Loucy (cell line): ENCODE results near the gene SLFN12L.
"Not testable (repeated sequence)": the region's sequence is repeated elsewhere in the genome, so short reads cannot be mapped to it uniquely, and the experiment has no call there.

Source experiments
- H2AFZ ChIP-seq: fragments of 200-600 bp; sonication (generic); 2 replicates; pipeline ENCODE4 v1.6.0; 2016; ENCODE audit warnings: antibody characterized with exemption, mild to moderate bottlenecking, low read length, moderate library complexity
- H3F3A ChIP-seq: fragments of 200-600 bp; 2 replicates; pipeline ENCODE4 v1.6.0; 2016; ENCODE audit warnings: antibody characterized with exemption, low read depth, mild to moderate bottlenecking
- H3K27me3 ChIP-seq: fragments of 200-600 bp; sonication (generic); 2 replicates; pipeline ENCODE4 v1.6.1; 2014; ENCODE audit warnings: low read length, mild to moderate bottlenecking; ENCODE audit not compliant: insufficient read depth, poor library complexity, severe bottlenecking
- H3K36me3 ChIP-seq: fragments of 200-600 bp; sonication (generic); 2 replicates; pipeline ENCODE4 v1.6.1; 2016; ENCODE audit warnings: low read length; ENCODE audit not compliant: insufficient read depth
- H3K4me1 ChIP-seq: fragments of 200-600 bp; sonication (generic); 2 replicates; pipeline ENCODE4 v1.5.1; 2014; ENCODE audit warnings: low read length, mild to moderate bottlenecking; ENCODE audit not compliant: insufficient read depth, poor library complexity, severe bottlenecking
- H3K4me2 ChIP-seq: fragments of 200-600 bp; sonication (generic); 2 replicates; pipeline ENCODE4 v1.6.0; 2014; ENCODE audit warnings: antibody characterized with exemption, low read length, low read depth, mild to moderate bottlenecking; ENCODE audit not compliant: poor library complexity, severe bottlenecking
- H3K4me3 ChIP-seq: fragments of 200-600 bp; sonication (generic); 2 replicates; pipeline ENCODE4 v1.5.1; 2014; ENCODE audit warnings: low read length, mild to moderate bottlenecking, mixed read lengths; ENCODE audit not compliant: poor library complexity, severe bottlenecking
- H3K79me2 ChIP-seq: fragments of 200-600 bp; sonication (generic); 2 replicates; pipeline ENCODE4 v1.6.1; 2014; ENCODE audit warnings: low read length; ENCODE audit not compliant: insufficient read depth
- H3K9ac ChIP-seq: fragments of 200-600 bp; sonication (generic); 2 replicates; pipeline ENCODE4 v1.6.0; 2014; ENCODE audit warnings: mild to moderate bottlenecking, low read depth, low read length, moderate library complexity; ENCODE audit not compliant: poor library complexity, severe bottlenecking
- H3K9me2 ChIP-seq: fragments of 200-600 bp; sonication (generic); replicated peaks from 2 replicates; pipeline ENCODE4 v1.6.1; 2016; ENCODE audit warnings: low read depth, low read length, mixed read lengths
- H3K9me3 ChIP-seq: fragments of 200-600 bp; sonication (generic); 2 replicates; pipeline ENCODE4 v1.6.1; 2014; ENCODE audit warnings: mild to moderate bottlenecking, antibody characterized with exemption, low read length, low read depth; ENCODE audit not compliant: insufficient read depth
- H4K20me1 ChIP-seq: fragments of 200-600 bp; sonication (generic); 2 replicates; pipeline ENCODE4 v1.6.0; 2014; ENCODE audit warnings: antibody characterized with exemption, low read length, mild to moderate bottlenecking; ENCODE audit not compliant: insufficient read depth, poor library complexity, severe bottlenecking
- EZH2phosphoT487 ChIP-seq: fragments of 200-600 bp; IDR thresholded peaks from 2 replicates; pipeline ENCODE4 v1.6.1; 2018; ENCODE audit warnings: antibody characterized with exemption, mild to moderate bottlenecking, moderate library complexity, borderline replicate concordance
- TF ChIP-seq, protein P1 (sequence below): fragments of 200-600 bp; sonication (generic); conservative IDR thresholded peaks from 2 replicates; pipeline ENCODE4 v1.5.1; 2014; ENCODE audit warnings: mild to moderate bottlenecking, antibody characterized with exemption, low read length

Gene SLFN12L

DNA sequence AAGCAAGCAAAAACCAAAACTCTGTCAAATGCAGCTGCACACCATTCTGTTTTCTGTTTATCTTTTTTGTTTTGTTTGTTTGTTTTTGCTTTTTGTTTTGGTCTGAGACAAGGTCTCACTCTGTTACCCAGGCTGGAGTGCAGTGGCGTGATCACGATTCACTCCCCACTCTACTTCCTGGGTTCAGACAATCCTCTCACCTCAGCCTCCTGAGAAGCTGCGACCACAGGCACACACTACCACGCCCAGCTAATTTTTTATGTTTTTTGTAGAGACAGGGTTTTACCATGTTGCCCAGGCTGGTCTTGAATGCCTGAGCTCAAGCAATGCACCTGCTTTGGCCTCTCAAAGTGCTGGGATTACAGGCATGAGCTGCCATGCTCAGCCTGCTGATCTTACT is 69.7 kb downstream of the SLFN12L start:
- peak overlapping the region; percentile 63 for H2AFZ ChIP-seq
- no peak overlapping the region for H3K4me3 ChIP-seq
- H3K27me3 ChIP-seq = no peaks in the 10 kb centered on the region
- H3K79me2 ChIP-seq = no peaks in the 10 kb centered on the region
- H3K9ac ChIP-seq = no peak overlapping the region
- no peaks in the 10 kb centered on the region for H3K9me3 ChIP-seq
- TF ChIP-seq, protein P1, sequence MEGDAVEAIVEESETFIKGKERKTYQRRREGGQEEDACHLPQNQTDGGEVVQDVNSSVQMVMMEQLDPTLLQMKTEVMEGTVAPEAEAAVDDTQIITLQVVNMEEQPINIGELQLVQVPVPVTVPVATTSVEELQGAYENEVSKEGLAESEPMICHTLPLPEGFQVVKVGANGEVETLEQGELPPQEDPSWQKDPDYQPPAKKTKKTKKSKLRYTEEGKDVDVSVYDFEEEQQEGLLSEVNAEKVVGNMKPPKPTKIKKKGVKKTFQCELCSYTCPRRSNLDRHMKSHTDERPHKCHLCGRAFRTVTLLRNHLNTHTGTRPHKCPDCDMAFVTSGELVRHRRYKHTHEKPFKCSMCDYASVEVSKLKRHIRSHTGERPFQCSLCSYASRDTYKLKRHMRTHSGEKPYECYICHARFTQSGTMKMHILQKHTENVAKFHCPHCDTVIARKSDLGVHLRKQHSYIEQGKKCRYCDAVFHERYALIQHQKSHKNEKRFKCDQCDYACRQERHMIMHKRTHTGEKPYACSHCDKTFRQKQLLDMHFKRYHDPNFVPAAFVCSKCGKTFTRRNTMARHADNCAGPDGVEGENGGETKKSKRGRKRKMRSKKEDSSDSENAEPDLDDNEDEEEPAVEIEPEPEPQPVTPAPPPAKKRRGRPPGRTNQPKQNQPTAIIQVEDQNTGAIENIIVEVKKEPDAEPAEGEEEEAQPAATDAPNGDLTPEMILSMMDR = no peak
- no peak for TF ChIP-seq EZH2phosphoT487
- H3K4me1 ChIP-seq = peaks cover 7% of the 10 kb centered on the region
- H3K4me2 ChIP-seq = no peak overlapping the region
- no peaks in the 10 kb centered on the region for H3F3A ChIP-seq
- no peaks in the 10 kb centered on the region for H3K9me2 ChIP-seq
- no peaks in the 10 kb centered on the region for H3K36me3 ChIP-seq
- no peaks in the 10 kb centered on the region for H4K20me1 ChIP-seq

DNA sequence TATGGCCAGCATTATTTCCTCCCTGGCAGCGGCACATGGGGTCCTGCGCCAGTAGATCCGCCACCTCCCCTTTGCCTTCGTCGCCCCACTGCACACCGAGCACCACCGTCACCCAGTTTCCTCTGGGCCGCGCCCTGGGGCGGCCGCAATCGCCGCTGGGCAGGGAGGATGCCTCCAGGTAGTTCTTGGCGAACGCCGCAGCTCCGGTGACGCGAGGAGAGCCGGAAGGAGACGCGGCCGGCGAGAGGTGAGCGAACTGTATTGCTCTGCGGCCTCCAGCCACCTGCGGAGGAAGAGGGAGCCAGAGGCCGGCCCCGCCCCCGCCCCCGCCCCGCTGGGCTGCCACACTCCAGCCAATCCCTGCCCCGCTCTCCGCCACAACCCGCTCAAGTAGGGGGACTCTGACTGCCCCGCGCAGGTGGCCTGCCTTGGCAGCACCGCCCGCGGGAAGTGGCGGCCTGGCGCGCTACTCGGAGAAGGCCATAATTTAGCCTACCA is 77.1 kb downstream of the SLFN12L start:
- H3K27me3 ChIP-seq = peaks cover 11% of the 10 kb centered on the region
- no peaks in the 10 kb centered on the region for H3K9me3 ChIP-seq
- H4K20me1 ChIP-seq = no peaks in the 10 kb centered on the region
- no peaks in the 10 kb centered on the region for H3K79me2 ChIP-seq
- H3K4me2 ChIP-seq = no peak overlapping the region
- no peak for TF ChIP-seq EZH2phosphoT487
- TF ChIP-seq, protein P1 = no peak
- H3K4me1 ChIP-seq = peaks cover 8% of the 10 kb centered on the region
- H3K4me3 ChIP-seq = no peak overlapping the region
- H3F3A ChIP-seq = no peaks in the 10 kb centered on the region
- no peaks in the 10 kb centered on the region for H3K9me2 ChIP-seq
- H3K9ac ChIP-seq = no peak overlapping the region
- H2AFZ ChIP-seq = no peak overlapping the region
- no peaks in the 10 kb centered on the region for H3K36me3 ChIP-seq

DNA sequence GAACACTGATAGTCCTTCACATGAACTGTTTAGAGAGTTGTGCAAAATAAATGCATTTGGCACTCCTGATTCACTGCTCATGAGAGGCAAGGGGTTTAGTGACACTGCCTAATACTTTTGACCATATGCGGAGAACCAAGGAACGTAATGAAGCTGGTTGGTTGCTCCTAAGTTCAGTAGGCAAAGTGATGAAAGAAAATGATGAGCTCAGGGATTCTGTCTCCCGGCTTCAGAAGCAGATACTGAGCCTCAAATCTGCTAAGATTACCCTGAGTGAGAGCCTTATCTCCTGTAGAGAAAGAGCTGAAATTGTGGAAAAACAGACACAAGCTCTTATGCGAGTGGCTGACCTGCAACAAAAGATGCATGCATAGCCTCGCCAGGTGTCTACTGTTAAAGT is 83.4 kb downstream of the SLFN12L start:
- not testable (repeated sequence) for H3K36me3 ChIP-seq, H3K27me3 ChIP-seq, H3K79me2 ChIP-seq, H3K9me2 ChIP-seq, H3K4me3 ChIP-seq, H2AFZ ChIP-seq, H3K9ac ChIP-seq, H4K20me1 ChIP-seq, H3K4me2 ChIP-seq, H3K4me1 ChIP-seq, H3F3A ChIP-seq, H3K9me3 ChIP-seq

DNA sequence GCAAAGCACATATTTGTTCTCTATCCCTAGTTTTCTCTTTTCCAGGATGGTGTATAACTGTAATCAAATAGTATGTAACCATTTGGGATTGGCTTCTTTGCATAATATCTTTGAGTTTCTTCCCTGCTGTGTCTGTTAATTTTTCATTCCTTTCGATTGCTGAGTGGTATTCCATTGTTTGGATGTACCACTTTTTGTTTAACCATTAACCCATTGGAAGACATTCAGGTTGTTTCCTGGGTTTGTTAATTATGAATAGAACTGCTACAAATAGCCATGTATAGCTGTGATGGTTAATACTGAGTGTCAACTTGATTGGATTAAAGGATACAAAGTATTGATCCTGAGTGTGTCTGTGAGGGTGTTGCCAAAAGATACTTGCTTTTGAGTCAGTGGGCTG is 84.3 kb downstream of the SLFN12L start:
- no peak for TF ChIP-seq EZH2phosphoT487
- TF ChIP-seq, protein P1 = no peak
- H3K79me2 ChIP-seq = no peaks in the 10 kb centered on the region

More for the DNA sequence above, 84.3 kb downstream of the SLFN12L start:
- no peaks in the 10 kb centered on the region for H3K9me2 ChIP-seq
- H3K4me3 ChIP-seq = no peak overlapping the region
- no peaks in the 10 kb centered on the region for H3K36me3 ChIP-seq
- H3K9me3 ChIP-seq = no peaks in the 10 kb centered on the region
- H4K20me1 ChIP-seq = no peaks in the 10 kb centered on the region
- H3K4me2 ChIP-seq = no peak overlapping the region
- no peaks in the 10 kb centered on the region for H3K27me3 ChIP-seq
- no peak overlapping the region for H2AFZ ChIP-seq
- no peaks in the 10 kb centered on the region for H3K4me1 ChIP-seq
- no peak overlapping the region for H3K9ac ChIP-seq
- no peaks in the 10 kb centered on the region for H3F3A ChIP-seq
